ENCODE data around the gene CACFD1.
A peak's percentile ranks its signal among the peaks of the same experiment; 100 is the strongest.
"Not testable (repeated sequence)": the region's sequence is repeated elsewhere in the genome, so short reads cannot be mapped to it uniquely, and the experiment has no call there.

Gene CACFD1

GRCh38 chr9:133441571-133441970 lies 18.2 kb upstream of the CACFD1 start:
- no peak for DNase-seq

DNA sequence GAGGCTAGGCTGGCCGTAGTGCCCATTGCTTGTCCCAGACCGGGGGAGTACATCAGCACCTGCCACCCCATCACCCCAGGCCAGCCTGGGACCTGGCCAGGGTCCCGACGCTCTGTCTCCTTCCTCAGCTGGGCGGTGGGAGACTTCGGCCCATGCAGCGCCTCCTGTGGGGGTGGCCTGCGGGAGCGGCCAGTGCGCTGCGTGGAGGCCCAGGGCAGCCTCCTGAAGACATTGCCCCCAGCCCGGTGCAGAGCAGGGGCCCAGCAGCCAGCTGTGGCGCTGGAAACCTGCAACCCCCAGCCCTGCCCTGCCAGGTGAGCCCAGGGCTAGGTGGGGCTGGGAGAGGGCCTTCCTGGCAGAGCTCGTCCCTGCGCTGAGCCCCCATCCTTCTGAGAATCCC lies 16.5 kb upstream of the CACFD1 start:
- DNase-seq = no peak

DNA sequence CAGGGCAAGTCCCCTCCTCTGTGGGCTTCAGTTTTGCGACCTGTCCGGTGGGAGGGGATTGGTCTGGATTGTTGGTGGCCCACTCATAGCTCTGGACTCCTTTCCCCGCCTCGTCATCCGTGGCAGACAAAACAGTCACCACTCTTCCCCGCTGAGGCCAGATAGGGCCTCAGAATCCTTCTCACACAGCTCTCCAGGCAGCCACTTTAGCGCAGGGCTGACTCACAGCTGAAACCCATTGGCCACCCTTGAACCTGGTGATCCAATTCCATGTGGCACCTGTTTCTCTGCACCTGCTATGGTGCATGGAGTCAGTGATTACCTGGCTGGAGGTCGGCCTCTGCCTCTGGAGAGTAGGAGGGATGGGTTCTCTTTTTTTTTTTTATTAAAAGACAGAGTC lies 15.8 kb upstream of the CACFD1 start:
- no peak for DNase-seq

DNA sequence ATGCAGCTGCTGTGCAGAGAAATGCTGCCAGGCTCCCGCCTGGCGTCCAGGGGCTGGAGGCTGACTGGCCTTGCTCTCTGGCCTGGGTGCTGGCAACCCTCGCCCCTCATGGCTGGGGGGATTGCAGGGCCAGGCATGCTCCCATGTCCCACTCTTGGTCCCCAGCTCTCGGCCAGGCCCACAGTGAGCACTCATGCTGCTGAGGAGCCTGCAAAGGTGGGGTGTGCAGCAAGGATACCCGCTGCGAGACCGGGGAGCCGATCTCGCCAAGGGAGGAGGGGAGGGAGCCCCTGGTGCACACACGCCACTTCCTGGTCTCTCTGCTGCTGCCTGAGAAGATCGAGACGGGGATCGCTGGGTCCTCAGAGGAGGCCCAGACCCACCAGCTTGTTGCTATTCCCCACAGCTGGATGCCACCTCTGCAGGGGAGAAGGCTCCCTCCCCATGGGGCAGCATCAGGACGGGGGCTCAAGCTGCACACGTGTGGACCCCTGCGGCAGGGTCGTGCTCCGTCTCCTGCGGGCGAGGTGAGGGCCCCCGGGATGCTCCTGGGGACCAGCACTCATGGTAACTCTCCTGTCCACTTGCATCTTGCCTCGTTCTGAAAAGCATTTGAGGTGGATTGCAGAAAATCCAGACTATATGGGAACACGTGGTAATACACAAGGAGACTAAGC lies 14.3 kb upstream of the CACFD1 start:
- no peak for DNase-seq

DNA sequence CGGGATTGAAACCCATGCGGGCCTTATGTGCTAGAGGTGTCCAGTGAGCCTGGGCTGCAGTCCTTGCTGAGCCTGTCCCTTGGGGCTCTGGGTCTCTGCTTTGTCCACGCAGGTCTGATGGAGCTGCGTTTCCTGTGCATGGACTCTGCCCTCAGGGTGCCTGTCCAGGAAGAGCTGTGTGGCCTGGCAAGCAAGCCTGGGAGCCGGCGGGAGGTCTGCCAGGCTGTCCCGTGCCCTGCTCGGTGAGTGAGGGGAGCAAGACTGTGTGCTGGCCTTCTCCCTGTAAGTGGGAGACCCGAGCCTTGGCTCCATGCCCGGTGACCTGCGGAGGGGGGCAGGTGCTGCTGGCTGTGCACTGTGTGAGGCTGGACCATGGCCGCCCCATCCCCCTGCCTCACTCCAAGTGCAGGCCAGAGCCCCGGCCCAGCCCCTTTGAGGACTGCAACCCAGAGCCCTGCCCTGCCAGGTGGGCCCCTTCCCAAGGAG lies 11.2 kb upstream of the CACFD1 start:
- DNase-seq = no peak

DNA sequence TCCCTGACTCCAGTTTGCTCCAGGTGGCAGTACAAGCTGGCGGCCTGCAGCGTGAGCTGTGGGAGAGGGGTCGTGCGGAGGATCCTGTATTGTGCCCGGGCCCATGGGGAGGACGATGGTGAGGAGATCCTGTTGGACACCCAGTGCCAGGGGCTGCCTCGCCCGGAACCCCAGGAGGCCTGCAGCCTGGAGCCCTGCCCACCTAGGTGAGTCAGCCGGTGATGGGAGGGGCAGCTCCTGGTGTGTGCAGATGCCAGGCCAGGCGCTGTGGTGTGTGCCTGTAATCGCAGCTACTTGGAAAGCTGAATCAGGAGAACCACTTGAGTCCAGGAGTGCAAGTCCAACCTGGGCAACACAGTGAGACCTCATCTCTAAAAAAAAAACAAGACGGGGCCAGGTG lies 10.0 kb upstream of the CACFD1 start:
- no peak for DNase-seq

- DNase-seq = not testable (repeated sequence)
These were observed 7.9 kb upstream of the CACFD1 start for GRCh38 chr9:133451865-133452264.

DNA sequence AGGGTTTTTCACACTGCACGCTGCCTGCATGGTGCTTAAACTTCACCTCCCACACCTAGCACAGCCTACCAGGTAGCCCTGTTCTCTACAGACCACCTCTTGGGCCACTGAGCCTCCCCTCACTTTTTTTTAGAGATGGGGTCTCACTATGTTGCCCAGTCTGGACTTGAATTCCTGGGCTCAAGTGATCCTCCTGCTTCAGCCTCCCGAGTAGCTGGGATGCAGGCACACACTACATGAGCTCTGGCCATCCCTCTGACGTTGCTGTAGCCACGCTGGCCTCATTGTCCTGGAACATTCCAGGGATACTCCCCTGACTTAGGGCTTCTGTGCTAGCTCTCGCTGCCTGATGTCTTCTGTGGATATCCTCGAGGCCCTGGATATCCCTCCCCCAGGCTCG lies 7.2 kb upstream of the CACFD1 start:
- no peak for DNase-seq

DNA sequence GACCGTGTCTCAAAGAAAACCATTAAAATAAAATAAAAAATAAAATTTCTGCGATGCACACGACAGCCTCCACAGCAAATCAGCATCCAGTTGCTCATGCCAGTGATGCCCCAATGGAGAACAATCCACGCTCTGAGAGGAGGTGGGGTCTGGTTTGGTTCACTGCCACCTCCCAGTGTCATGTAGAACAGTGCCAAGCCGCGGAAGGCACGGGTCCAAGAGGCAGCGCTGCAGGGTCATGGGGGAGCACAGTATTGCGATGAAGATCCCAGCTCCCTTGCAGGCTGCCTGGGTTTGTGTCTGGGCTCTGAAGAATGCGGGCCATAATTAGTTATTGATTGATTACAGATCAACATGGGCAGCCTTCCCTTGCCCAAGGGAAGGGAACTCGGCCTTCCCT lies 6.1 kb upstream of the CACFD1 start:
- no peak for DNase-seq

- DNase-seq = no peak
These were observed 5.5 kb upstream of the CACFD1 start for GRCh38 chr9:133454325-133454724.

- DNase-seq = no peak
These were observed 4.7 kb upstream of the CACFD1 start for GRCh38 chr9:133454943-133455673.

- no peak for DNase-seq
These were observed 3.8 kb upstream of the CACFD1 start for GRCh38 chr9:133455936-133456335.

DNA sequence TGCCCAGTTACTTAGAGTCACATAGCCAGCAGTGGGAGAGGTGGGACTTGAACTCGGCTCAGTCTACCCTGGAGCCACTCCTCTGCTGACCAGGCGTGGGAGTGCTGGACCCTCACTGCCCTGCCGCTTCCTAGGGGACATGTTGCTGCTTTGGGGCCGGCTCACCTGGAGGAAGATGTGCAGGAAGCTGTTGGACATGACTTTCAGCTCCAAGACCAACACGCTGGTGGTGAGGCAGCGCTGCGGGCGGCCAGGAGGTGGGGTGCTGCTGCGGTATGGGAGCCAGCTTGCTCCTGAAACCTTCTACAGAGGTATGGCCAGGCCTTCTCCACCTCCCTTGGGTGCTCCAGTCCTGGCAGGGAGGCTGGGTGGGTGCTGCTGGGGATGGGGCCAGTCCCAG lies 3.4 kb upstream of the CACFD1 start:
- no peak for DNase-seq

DNA sequence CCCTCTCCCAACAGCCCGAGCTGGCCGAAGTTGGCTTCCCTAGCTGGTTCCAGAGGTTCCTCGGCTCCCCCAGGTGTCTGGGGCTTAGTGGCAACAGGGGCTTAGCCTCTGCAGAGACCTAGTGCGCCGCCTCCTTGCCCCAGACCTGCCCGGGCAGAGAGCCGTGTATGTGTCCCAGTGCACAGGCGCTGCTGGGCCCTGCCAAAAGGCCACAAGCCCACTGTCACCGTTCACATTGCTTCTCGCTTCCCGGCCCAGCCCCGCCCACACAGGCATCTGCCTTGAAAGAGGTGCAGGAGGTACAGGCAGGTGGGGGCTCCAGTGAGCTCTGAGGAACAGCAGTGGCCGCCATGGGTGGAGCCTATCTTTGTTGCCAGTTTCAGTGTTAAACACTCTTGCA lies 2.5 kb upstream of the CACFD1 start:
- no peak for DNase-seq

- DNase-seq = no peak
These were observed 2.0 kb upstream of the CACFD1 start for GRCh38 chr9:133457748-133458147.

DNA sequence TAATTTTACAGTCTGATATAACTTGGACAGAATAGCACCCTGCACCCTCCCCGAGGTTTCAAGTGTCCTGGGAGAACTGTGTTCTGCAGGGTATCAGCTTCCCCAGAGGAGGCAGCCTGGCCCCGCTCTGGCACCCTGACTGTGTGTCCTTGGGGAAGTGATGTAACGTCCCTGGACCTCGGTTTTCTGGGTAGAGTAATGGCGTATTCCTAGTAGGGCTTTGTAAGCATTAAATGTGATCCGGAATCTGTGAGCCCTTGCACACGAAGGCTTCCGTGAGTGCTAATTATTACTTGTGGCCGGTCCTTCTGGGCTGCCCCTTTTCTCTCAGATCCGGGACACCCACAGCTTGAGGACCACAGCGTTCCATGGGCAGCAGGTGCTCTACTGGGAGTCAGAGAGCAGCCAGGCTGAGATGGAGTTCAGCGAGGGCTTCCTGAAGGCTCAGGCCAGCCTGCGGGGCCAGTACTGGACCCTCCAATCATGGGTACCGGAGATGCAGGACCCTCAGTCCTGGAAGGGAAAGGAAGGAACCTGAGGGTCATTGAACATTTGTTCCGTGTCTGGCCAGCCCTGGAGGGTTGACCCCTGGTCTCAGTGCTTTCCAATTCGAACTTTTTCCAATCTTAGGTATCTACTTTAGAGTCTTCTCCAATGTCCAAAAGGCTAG lies 1.0 kb upstream of the CACFD1 start:
- DNase-seq = no peak

DNA sequence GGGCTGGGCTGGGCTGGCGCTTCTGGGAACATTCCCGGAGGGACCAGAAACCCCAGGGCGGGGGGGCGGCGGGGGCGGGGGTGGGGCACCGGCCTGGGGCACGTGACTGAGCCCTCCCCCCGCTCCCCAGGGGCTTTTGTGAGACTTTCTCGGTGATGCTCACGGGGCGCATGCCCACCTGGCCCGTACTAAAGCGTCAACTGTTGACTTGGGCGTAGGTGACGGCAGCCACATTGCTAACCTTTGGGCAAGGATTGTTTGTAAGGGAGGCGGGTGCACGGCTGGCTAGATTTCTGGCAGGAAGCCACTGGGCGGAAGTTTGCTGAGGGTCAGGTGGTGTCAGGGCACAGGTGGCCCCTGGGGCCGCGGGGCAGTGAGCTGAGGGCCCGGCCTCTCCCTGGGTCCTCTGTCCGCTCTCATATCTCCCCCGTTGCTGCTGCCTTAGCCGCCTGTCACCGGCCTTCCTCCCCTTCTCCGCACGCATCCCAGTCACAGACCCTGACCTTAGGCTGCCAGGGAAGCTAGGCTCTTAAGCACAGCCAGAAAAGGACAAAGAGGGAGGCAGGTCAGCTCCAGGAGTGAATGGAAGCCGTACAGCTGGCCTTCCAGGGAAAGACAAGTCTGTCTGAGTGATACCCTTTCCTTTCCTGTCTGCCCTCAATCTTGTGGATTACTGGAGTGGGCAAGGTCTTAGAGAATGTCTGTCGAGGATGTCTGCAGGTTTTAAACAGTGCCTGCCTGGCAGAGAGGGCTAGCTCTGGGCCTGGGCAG lies 812 bp downstream of the CACFD1 start:
- peak; percentile 83 for DNase-seq

DNA sequence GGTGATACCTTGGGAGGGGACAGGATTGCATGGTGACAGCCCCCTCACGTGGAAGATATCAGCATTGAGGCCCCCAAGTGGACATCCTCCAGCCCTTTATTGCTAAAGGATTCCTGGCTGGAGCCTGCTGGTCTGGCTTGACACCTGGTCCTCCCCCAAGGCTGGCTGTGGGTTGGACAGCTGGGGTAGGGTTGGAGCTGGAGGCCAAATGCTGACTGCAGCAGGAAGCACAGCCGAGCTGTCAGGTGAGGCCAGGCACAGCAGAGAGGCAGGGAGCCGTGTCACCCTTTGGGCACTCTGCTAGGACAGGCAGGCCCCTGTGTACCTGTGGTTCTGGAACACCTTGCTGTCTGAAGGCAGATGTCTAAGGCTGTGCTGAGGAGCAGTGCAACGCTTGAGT lies 2.2 kb downstream of the CACFD1 start:
- no peak for DNase-seq

- no peak for DNase-seq
These were observed 3.6 kb downstream of the CACFD1 start for GRCh38 chr9:133463234-133463863.

DNA sequence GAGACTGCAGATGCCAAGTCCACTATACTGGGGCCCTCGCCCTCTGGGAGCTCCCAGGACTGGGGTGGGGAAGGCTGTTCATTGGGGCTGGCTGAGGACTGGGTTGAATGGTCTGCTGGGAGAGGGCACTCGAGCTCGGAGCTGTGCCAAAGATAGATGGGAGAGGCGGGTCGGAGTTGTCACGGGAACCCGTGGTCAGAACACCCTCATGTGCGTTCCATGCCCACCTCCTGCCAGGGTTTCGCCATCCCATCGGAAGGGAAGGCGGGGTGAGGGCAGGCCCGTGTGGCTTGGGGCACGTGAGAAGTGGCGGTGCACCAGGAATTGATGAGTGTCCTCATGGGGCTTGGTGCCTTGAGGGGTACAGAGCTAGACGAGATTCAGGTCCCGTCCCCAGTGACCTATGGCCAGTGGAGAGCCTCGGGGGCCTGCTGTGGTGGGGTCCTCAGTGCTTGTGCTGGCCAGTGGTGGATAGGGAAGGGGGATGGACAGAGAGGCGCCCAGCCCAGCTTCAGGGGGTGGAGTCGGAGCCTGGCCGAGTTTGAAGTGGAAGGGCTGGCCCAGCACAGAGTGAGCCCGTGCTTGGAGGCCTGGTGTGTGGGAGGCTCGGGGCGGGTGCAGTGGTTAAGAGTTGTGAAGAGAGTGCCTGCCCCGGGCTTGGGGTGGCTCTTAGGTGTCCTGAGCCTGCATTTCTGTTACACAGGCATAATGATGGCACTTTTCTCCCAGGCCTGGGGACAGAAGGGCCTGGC lies 4.3 kb downstream of the CACFD1 start:
- DNase-seq = no peak

DNA sequence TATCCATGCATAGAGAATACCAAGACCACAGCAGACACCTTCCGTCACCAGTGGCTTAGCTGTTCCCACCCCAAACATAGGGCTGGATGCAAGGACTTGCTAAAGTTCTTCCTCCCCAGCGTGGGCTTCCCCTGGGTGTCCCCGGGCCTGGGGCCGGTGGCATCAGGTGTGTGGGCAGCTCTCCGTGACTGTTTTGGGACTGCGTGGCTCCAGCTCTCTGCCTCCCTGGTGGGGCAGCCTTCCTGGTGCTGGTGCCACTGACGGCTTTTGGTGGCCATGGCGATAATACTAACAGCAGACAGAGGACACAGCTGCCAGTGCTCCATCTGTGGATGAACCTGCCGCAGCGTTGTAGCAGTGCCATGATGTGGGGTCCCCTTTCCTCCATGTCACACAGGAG lies 4.9 kb downstream of the CACFD1 start:
- no peak for DNase-seq

DNA sequence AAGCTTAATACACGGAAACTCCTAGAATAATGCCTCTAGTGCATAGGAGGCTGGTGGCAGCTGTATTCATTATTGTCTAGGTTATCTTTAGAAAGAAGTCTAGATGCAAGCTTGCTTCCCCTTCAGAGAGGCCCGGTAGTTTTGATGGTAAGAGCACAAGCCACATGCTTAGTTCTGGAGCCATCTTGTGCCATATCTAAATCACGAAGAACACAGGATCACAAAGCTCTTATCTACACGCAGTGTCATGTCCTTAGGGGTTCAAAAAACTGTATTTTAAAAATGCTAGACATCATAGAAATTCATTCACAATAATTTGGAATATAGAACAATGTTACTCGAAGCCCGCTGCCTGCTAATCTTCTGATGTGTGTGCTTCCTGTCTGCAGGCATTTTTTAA lies 6.2 kb downstream of the CACFD1 start:
- no peak for DNase-seq

Data from CD4-positive, alpha-beta T cell treated with Interleukin-15 for 1 hour (primary cell).